GM12872 (cell line): ENCODE results near the gene DDAH1.

Experiments
- TF ChIP-seq, protein P1 (sequence below): IDR thresholded peaks from 3 replicates; pipeline ENCODE4 v1.5.1; 2011; ENCODE audit warnings: low read depth, mild to moderate bottlenecking, low read length, moderate library complexity; ENCODE audit not compliant: insufficient read depth

Gene DDAH1

DNA sequence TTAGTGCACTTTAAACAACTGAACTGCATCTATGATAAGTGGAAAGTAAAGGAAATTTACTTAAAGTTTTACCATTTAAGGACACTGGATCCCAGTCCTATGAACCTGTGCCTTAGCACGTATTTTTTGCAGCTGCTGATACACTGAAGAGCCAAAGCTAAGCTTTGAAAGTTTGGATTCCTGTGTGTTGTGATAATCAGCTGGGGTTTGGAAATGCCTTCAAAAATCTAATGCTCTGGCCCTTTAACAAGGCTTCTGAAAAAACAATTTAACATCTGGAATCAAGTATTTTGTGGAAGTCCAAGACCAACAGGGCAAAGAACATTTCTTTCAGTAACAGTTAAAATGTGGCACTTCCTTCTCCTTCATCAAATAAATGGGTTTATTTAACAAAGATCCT lies 51.8 kb downstream of the DDAH1 start:
- TF ChIP-seq, protein P1, sequence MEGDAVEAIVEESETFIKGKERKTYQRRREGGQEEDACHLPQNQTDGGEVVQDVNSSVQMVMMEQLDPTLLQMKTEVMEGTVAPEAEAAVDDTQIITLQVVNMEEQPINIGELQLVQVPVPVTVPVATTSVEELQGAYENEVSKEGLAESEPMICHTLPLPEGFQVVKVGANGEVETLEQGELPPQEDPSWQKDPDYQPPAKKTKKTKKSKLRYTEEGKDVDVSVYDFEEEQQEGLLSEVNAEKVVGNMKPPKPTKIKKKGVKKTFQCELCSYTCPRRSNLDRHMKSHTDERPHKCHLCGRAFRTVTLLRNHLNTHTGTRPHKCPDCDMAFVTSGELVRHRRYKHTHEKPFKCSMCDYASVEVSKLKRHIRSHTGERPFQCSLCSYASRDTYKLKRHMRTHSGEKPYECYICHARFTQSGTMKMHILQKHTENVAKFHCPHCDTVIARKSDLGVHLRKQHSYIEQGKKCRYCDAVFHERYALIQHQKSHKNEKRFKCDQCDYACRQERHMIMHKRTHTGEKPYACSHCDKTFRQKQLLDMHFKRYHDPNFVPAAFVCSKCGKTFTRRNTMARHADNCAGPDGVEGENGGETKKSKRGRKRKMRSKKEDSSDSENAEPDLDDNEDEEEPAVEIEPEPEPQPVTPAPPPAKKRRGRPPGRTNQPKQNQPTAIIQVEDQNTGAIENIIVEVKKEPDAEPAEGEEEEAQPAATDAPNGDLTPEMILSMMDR, result no peak

DNA sequence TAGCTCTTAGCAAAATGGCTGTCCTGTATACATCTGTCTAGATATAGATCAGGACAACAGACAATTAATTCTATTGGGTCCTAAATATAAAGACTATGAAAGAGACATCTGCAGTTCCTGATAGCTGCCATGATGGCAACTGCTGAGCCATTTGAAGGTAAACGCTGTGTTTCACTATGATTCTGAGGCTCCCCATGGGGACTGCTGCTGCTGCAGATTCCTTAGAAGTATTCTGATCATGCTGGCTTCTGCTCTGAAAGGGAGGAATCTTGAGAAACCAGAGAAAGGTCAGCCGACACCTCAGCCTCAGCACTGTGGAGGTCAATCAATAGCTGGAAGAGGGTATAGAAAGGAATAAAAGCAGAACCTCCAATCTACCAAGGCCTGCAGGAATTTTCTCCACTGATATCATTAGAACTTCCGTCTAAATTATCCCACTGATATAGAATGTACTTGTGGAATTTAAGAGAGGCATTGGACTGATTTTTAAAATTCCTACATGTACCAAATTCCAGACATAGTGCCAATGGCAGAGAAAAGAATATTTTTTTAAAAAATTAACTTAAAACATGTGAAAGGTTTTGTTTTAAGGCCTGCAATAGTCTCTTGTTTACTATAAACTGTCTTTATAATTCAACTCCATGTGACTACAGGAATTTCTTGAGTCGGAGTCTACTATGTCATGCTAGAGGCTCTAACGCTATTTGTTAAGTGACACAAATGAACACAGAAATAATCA lies 53.2 kb downstream of the DDAH1 start:
- TF ChIP-seq, protein P1, result no peak

DNA sequence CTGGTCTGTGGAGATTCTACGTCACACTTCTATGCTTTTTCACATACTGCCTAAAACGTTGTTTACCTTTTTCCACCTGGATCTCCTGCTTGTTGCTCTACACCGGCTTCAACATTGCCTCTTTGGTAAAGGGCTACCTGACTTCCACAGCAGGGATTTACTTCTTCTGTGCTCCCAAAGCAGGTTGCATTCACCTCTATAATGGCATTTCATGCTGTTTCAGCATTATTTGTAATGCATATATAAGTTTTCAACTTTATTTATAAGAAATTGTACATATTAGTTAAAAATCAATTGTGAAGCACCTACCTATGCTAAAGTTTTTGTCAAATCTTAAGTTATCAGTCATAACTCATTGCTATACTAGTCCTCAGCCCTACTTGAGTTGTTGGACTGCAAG lies 55.4 kb downstream of the DDAH1 start:
- TF ChIP-seq, protein P1, result no peak

DNA sequence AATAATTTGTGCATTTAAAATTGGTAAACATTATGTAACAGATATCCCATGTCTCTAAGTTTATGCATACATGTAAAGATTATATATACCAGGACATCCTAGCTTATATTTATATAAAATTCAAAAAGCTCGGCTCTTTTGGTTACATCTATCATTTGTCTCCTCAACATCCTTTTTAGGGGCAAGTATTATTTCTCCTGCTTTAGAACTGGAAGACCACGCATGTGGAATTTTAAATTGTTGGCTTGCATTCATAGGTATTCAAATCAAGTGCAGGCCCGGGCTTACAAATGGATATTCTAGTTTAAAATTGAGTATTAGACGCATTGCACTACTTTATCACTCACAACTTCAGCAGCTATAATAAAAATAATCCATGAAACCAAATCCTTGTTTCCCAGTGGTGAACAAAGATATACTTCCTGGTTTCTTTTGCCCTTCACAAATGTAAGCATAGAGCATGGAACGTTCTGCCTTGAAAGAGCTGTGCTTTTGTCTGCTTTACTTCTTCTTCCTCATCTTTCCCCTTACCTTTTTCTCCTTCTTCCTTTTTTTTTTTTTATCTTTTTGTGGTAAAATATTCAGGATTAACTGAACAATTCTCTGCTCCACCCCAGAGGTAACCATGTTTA lies 57.1 kb downstream of the DDAH1 start:
- TF ChIP-seq, protein P1, result no peak

DNA sequence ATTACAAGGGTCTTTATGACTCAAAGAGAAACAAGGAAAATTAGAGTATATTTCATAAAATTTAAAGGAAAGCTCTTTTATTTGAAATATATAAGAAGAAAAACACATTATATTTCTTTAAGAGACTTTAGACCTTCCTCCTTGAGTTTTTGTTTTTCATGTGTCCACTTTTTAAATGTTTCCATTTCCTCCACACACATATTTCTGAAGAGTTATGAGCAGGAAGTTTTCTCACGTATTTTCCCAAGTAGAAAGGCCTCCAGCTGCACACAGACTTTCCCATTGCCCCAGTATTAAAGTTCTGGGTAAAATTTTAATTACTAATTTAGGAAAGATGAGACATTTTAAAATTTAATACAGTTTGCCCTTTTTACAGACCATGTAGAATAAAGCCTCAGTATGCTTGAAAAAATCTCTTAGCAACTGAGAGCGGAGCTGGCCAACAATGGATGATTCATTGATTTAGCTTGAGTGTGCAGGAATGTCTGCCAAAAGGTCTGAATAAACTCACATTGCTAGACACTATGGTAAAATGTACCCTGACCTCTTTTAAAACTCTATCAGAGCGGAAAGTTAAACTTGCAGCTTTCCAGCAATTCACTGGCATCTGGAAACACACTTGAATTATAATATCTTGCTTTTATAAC lies 57.9 kb downstream of the DDAH1 start:
- TF ChIP-seq, protein P1, result no peak

DNA sequence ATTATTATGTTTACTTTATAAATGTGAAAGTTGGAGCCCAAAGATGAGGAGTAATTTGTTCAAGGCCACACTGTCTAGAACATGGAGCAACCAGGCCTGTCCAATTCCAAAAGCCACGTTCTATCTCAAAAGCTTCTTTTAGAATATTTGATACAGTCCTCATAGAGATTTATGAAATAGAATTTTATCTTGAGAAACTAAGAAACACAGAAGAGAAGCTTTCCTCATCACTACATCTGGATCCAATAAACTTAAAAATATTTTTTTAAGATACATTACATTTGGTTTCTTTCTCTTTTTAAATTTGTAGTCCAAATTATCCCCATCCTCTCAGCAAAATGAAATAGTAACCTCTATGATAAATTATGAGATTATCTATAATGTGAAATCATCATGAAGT lies 58.9 kb downstream of the DDAH1 start:
- TF ChIP-seq, protein P1, result no peak

DNA sequence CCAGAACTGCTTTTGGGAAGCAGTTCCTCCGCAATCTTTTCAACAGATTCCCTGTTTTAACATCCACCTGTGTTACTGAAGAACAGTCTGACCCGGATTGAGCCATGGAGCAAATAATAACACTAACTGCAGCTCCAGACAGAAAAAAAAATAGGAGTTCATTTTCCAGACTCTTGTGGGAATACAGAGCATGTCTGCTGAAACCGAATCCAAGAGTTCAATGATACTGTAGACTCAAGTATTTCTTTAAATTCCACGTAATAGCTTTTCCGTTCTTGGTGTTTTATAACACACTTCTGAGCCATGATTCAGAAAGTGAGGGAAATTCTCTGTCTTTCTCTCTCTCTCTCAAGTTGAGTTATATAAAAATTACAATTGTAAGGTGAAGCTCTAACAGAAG lies 60.6 kb downstream of the DDAH1 start:
- TF ChIP-seq, protein P1, result no peak
